H1 (cell line): ENCODE measurements around the gene ZNF750.

Source experiments
- CTCF ChIP-seq, 3 experiments: IDR thresholded peaks; 1 replicate in 2 of 3; 2 replicates in 1 of 3; pipeline versions ENCODE4 v1.5.1 to v1.6.1; 2011; ENCODE audit warnings: low read length in 3 of 3, mild to moderate bottlenecking in 3 of 3, inconsistent platforms in 2 of 3, low read depth in 1 of 3, moderate library complexity in 1 of 3; ENCODE audit not compliant: insufficient read depth in 1 of 3; ENCODE audit errors: control extremely low read depth in 1 of 3
- TF ChIP-seq, protein P1 (sequence below): fragments of 300-600 bp; sonication (generic); IDR thresholded peaks from 2 replicates; pipeline ENCODE4 v1.7.1; 2012; ENCODE audit warnings: low read length, moderate library complexity, mild to moderate bottlenecking, inconsistent platforms; ENCODE audit not compliant: insufficient replicate concordance

GRCh38 chr17:82805823-82806222 lies 34.0 kb downstream of the ZNF750 start:
- TF ChIP-seq, protein P1, sequence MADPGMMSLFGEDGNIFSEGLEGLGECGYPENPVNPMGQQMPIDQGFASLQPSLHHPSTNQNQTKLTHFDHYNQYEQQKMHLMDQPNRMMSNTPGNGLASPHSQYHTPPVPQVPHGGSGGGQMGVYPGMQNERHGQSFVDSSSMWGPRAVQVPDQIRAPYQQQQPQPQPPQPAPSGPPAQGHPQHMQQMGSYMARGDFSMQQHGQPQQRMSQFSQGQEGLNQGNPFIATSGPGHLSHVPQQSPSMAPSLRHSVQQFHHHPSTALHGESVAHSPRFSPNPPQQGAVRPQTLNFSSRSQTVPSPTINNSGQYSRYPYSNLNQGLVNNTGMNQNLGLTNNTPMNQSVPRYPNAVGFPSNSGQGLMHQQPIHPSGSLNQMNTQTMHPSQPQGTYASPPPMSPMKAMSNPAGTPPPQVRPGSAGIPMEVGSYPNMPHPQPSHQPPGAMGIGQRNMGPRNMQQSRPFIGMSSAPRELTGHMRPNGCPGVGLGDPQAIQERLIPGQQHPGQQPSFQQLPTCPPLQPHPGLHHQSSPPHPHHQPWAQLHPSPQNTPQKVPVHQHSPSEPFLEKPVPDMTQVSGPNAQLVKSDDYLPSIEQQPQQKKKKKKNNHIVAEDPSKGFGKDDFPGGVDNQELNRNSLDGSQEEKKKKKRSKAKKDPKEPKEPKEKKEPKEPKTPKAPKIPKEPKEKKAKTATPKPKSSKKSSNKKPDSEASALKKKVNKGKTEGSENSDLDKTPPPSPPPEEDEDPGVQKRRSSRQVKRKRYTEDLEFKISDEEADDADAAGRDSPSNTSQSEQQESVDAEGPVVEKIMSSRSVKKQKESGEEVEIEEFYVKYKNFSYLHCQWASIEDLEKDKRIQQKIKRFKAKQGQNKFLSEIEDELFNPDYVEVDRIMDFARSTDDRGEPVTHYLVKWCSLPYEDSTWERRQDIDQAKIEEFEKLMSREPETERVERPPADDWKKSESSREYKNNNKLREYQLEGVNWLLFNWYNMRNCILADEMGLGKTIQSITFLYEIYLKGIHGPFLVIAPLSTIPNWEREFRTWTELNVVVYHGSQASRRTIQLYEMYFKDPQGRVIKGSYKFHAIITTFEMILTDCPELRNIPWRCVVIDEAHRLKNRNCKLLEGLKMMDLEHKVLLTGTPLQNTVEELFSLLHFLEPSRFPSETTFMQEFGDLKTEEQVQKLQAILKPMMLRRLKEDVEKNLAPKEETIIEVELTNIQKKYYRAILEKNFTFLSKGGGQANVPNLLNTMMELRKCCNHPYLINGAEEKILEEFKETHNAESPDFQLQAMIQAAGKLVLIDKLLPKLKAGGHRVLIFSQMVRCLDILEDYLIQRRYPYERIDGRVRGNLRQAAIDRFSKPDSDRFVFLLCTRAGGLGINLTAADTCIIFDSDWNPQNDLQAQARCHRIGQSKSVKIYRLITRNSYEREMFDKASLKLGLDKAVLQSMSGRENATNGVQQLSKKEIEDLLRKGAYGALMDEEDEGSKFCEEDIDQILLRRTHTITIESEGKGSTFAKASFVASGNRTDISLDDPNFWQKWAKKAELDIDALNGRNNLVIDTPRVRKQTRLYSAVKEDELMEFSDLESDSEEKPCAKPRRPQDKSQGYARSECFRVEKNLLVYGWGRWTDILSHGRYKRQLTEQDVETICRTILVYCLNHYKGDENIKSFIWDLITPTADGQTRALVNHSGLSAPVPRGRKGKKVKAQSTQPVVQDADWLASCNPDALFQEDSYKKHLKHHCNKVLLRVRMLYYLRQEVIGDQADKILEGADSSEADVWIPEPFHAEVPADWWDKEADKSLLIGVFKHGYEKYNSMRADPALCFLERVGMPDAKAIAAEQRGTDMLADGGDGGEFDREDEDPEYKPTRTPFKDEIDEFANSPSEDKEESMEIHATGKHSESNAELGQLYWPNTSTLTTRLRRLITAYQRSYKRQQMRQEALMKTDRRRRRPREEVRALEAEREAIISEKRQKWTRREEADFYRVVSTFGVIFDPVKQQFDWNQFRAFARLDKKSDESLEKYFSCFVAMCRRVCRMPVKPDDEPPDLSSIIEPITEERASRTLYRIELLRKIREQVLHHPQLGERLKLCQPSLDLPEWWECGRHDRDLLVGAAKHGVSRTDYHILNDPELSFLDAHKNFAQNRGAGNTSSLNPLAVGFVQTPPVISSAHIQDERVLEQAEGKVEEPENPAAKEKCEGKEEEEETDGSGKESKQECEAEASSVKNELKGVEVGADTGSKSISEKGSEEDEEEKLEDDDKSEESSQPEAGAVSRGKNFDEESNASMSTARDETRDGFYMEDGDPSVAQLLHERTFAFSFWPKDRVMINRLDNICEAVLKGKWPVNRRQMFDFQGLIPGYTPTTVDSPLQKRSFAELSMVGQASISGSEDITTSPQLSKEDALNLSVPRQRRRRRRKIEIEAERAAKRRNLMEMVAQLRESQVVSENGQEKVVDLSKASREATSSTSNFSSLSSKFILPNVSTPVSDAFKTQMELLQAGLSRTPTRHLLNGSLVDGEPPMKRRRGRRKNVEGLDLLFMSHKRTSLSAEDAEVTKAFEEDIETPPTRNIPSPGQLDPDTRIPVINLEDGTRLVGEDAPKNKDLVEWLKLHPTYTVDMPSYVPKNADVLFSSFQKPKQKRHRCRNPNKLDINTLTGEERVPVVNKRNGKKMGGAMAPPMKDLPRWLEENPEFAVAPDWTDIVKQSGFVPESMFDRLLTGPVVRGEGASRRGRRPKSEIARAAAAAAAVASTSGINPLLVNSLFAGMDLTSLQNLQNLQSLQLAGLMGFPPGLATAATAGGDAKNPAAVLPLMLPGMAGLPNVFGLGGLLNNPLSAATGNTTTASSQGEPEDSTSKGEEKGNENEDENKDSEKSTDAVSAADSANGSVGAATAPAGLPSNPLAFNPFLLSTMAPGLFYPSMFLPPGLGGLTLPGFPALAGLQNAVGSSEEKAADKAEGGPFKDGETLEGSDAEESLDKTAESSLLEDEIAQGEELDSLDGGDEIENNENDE, result no peak
- TF ChIP-seq CTCF (IDR thresholded peaks at IDR 0.05; ENCODE audit: control extremely low read depth in 1 of 3, insufficient read depth in 1 of 3, low read depth in 1 of 3, low read length in 3 of 3), result no peak
